GM06990 (cell line): Measurements from ENCODE around the gene SH3PXD2B.

Experiments
- DNase-seq: peaks from one replicate; pipeline ENCODE4 v3.0.0-alpha.2; 2011; ENCODE audit not compliant: insufficient read length; ENCODE audit errors: extremely low read depth
- H3K27me3 ChIP-seq: replicated peaks from 2 replicates; pipeline ENCODE4 v1.6.0; 2011; ENCODE audit warnings: low read length; ENCODE audit not compliant: control insufficient read depth, insufficient read depth
- H3K36me3 ChIP-seq: 2 replicates; pipeline ENCODE4 v1.5.1; 2011; ENCODE audit warnings: low read length; ENCODE audit not compliant: control insufficient read depth, insufficient read depth
- H3K4me3 ChIP-seq: replicated peaks from 2 replicates; pipeline ENCODE4 v1.5.1; 2011; ENCODE audit warnings: low read depth, mild to moderate bottlenecking, control low read depth, low read length
- TF ChIP-seq, protein P1 (sequence below): IDR thresholded peaks from 2 replicates; pipeline ENCODE4 v1.5.1; 2011; ENCODE audit warnings: low read length, control low read depth, mild to moderate bottlenecking, inconsistent platforms; ENCODE audit not compliant: insufficient read depth, poor library complexity, severe bottlenecking

The SH3PXD2B gene

DNA sequence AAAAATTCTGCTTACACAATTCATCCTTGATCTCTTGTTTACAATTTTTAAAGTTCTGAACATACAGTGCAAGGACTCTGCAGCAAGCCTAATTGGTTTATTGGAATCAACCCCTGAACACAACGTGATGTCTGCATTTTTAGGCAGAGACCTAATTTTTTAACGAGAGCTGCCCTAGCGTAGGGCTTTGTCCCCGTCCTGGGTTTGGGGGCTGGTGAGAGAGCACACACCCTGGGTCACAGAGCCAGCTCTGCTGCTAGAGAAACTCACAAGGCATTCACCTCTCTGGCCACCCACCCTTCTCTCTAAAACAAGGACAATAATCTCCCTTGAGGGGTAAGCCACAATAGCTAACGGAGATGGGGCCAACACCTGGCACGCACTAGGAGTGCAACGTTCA is 28.2 kb downstream of the SH3PXD2B start:
- H3K36me3 ChIP-seq = no peaks in the 10 kb centered on the region
- peaks cover 4% of the 10 kb centered on the region for H3K27me3 ChIP-seq
- TF ChIP-seq, protein P1, sequence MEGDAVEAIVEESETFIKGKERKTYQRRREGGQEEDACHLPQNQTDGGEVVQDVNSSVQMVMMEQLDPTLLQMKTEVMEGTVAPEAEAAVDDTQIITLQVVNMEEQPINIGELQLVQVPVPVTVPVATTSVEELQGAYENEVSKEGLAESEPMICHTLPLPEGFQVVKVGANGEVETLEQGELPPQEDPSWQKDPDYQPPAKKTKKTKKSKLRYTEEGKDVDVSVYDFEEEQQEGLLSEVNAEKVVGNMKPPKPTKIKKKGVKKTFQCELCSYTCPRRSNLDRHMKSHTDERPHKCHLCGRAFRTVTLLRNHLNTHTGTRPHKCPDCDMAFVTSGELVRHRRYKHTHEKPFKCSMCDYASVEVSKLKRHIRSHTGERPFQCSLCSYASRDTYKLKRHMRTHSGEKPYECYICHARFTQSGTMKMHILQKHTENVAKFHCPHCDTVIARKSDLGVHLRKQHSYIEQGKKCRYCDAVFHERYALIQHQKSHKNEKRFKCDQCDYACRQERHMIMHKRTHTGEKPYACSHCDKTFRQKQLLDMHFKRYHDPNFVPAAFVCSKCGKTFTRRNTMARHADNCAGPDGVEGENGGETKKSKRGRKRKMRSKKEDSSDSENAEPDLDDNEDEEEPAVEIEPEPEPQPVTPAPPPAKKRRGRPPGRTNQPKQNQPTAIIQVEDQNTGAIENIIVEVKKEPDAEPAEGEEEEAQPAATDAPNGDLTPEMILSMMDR = no peak
- DNase-seq = no peak
- no peak overlapping the region for H3K4me3 ChIP-seq

DNA sequence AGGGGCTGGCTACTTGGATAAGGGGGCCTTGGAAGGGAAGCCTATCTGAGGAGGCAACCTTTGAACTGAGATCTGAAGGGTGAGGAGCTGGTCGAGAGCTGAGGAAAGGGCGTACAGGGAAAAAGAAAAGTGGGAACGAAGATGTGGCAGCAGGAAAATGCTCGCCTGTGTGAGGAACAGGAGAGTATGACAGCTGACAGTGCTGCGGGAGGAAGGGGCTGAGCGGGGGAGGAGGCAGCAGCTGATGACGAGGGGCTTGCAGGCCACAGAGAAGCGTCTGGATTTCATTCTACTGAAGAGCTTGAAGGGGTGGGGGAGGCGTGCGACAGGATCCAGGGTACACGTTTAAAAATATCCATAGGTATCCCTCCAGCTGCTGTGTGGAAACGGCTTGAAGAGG is 28.9 kb downstream of the SH3PXD2B start:
- H3K36me3 ChIP-seq = no peaks in the 10 kb centered on the region
- peaks cover 4% of the 10 kb centered on the region for H3K27me3 ChIP-seq
- TF ChIP-seq, protein P1 = no peak
- H3K4me3 ChIP-seq = no peak overlapping the region
- DNase-seq = no peak

DNA sequence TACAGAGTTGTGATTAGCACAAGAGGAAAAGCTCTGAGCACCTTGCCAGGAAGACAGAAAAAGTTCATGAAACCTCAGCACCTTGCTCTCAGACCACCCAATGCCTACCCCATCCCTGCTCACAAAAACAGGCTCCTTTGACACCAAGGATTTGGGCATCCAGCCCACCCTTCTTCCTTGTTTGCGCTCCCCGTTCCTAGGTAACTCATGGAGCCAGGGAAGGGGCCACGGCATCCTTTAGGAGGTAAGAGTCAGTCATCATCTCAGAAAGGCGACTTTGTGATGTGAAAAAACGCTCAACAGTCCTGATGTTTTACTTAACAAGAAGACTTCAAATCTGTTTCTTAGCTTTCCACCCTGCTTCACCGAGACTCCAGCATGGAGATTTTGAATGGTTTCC is 29.5 kb downstream of the SH3PXD2B start:
- DNase-seq = no peak
- TF ChIP-seq, protein P1 = no peak
- Histone ChIP-seq H3K27me3 (peaks cover 4% of the 10 kb centered on the region), H3K4me3 (no peak overlapping the region), H3K36me3 (no peaks in the 10 kb centered on the region)

DNA sequence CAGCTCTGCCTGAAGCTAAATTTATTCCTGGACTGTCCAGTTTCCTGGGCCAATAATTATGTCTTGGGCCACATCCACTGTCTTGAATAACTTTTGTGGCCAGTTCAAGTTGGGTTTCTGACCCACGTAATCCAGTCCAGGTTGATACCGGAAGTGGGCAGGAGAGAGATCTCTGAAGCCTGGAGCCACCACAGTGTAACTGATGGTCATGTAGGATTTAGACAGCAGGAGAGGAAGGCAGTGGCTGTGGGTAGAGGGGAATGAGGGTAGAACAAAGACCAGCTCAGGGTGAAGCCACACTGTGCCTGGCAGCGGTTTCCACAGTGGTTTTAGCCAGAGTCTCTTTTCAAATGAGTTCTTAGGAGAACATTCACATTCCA is 30.2 kb downstream of the SH3PXD2B start:
- TF ChIP-seq, protein P1 = no peak
- no peak for DNase-seq
- peaks cover 4% of the 10 kb centered on the region for H3K27me3 ChIP-seq
- no peaks in the 10 kb centered on the region for H3K36me3 ChIP-seq
- H3K4me3 ChIP-seq = no peak overlapping the region

DNA sequence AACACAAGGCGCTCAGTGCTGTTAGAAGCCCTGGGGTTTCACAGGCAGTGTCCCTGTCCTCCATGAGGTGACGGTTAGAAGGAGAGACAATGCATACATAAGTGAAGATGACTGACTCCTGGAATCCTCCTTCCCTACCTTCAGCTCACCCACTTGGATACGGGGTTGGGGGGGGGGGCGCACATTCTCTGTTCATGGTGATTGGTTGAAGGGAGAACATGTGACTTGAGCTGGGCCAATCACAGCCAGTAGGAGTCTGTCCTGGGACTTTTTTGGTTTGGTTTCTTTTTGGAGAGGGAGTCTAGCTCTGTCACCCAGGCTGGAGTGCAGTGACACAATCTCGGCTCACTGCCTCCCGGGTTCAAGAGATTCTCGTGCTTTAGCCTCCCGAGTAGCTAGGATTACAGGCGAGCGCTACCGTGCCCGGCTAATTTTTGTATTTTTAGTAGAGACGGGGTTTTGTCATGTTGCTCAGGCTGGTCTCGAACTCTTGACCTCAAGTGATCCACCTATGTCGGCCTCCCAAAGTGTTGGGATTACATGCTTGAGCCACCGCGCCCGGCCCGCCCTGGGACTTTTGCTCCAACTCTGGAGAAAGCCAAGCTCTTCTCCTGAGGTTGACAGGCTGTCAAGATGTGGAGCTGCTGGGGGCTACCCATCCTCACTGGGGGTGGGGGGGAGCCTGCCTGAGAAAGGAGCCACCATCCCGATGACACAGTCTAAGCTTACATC is 30.8 kb downstream of the SH3PXD2B start:
- TF ChIP-seq, protein P1 = no peak
- Histone ChIP-seq H3K27me3 (peaks cover 4% of the 10 kb centered on the region), H3K36me3 (no peaks in the 10 kb centered on the region), H3K4me3 (no peak overlapping the region)
- no peak for DNase-seq

DNA sequence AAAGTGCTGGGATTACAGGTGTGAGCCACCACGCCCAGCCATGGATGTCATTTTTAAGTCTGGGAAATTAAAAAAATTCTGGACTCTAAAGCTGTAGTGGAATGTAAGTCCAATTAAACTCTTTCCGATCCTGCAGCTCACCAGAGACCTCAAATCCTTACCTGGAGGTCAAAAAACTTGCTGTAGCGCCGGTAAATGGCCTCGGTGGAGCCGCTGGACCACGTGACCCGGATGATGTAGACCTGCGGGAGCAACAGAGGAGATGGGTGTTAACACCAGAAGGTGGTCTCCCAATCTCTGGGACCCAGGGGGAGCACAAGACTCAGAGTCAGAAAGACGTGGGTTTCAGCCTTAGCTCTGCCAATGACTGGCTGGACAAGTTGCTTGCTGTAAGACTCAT is 32.1 kb downstream of the SH3PXD2B start:
- Histone ChIP-seq H3K4me3 (no peak overlapping the region), H3K36me3 (no peaks in the 10 kb centered on the region), H3K27me3 (peaks cover 4% of the 10 kb centered on the region; the same call in 1 of the 2 replicates)
- TF ChIP-seq, protein P1 = no peak
- DNase-seq = no peak
